ENCODE data around the gene NDUFB2.

DNA sequence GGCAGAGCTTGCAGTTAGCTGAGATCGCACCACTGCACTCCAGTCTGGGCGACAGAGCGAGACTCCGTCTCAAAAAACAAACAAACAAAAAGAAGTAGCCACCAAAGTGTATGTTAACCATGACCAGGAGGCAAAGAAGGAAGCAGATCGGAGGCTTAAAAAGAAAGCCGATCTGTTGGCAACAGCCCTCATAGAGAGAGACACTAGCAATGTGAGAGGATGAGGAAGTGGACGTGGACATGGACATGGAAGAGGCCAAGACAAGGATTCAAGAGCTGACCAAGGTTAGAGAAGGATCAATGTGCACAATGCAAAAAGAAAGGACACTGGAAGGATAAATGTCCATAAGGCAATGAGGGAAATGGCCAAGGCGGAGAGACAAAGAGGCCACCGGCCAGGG lies 38.6 kb upstream of the NDUFB2 start:
- no peak for TF ChIP-seq POLR2AphosphoS5 (IDR thresholded peaks at IDR 0.05; ENCODE audit: borderline replicate concordance, low read depth, low read length)
- TF ChIP-seq EZH2 (IDR thresholded peaks at IDR 0.05): no peak

Measured in SK-N-MC (cell line).